GM21447 (cell line): Measurements from ENCODE around the gene KIF5A.
"Not testable (repeated sequence)": the region's sequence is repeated elsewhere in the genome, so short reads cannot be mapped to it uniquely, and the experiment has no call there.

Experiments used
- ATAC-seq: cut with Tn5 transposase; IDR thresholded peaks from one replicate; pipeline ENCODE4 v1.9.1; 2021; ENCODE audit not compliant: unreplicated experiment

KIF5A gene

DNA sequence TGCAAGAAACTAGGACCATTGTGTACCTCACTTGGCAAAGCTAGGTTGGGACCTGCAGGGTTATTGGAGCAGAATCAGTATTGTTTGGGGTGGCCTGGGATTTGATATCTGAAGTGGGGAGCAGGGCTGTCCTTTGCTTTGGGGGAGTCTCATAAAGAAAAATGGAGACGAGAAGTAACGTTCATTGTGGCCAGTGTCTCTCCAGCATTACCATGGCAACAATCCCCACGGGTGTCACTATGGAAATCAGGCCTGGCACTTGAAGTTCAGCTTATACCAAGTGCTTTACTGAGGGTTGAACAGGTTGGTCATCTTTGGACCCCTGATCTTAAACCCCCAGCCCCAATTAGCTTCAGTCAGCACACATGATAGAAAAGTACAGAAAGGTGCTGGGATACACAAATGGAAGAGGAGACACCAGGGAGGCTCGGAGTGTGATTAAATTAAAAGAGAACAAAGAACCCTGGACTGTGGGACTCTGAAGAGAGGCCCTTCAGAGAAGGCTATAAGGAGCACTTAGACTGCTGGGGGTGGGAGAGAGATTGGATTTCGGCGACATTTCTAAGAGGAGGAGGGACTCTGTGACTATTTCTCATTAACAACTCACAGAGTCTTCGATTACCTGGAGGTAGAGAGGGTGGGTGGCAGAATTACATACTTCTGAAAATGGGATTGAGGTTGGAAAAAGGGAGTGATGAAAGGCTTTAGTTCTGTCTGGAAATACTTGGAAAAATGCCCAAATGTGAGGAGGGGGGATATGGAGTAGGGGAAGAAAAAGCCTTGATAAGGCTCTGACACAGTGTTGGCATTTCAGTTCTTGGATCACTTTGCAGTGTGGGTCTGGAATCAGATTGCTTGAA, 3.7 kb downstream of the KIF5A start:
- ATAC-seq = no peak

DNA sequence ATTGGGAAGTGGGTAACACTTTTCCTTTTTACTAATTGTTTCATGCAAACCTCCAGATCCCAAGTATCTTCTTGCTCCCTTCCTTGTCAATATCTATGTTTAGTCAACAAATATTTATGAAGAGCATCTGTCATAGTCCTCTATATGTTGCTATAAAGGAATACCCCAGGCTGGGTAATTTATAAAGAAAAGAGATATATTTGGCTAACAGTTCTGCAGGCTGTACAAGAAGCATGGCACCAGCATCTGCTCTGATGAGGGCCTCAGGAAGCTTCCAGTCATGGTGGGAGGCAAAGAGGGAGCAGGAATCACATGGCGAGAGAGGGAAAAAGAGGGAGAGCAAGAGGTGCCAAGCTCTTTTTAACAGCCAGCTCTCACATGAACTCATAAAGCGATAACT, 4.6 kb downstream of the KIF5A start:
- no peak for ATAC-seq

DNA sequence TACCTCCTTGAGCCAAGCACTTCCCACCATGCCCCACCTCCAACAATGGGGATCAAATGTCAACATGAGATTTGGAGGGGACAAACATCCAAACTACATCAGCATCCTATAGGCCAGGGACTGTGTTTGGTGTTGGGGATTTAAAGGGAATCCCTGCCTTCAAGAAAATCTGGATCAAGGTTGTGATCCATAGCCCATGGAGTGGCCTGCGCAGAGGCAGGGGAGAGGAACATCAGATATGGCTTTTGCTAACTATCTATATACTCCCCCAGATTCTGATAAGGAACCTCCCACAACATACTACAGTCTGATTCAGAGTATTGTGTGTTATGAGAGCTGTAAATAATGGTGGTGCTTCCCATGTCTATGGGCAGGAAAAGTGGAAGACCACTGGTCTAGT, 5.1 kb downstream of the KIF5A start:
- no peak for ATAC-seq

DNA sequence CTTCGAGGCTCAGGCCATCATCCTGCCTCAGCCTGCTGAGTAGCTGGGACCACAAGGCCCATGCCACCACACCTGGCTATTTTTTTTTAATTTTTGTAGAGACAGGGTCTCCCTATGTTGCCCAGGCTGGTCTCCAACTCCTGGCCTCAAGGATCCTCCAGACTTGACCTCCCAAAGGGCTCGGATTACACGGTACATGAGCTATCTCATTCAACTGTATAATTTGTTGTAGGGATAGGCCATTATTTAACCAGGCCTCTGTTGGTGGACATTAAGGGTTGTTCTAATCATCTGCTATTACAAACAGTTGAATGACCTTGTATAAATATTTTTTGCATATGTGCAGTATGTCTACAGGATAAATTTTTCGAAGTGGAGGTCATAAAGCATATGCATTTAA, 9.0 kb downstream of the KIF5A start:
- no peak for ATAC-seq

DNA sequence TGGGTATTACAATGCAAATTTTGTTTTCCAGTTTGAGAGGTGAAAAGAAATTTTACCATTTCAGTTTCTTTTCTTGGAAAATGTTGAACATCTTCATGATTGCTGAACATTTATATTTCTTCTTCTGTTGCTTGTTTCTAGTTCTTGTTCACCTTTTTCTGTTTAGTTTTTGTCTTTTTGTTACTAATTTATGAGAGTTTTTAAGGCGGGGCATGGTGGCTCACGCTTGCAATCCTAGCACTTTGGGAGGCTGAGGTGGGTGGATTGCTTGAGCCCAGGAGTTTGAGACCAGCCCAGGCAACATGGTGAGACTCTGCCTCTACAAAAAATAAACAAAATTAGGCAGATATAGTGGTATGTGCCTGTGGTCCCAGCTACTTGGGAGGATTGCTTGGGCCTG, 10.7 kb downstream of the KIF5A start:
- no peak for ATAC-seq

DNA sequence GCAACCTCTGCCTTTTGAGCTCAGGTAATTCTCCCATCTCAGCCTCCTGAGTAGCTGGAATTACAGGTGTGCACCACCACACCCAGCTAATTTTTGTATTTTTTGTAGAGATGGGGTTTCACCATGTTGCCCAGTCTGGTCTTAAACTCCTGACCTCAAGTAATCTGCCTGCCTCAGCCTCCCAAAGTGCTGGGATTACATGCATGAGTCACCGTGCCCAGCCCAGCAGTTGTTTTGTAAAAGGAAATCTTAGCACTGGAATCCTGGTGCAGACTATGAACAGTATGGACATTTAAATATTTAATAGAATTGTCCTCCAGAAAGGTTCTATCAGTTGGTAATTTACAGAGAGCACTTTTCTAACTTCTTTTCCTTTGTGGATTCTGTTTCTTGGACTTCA, 11.3 kb downstream of the KIF5A start:
- not testable (repeated sequence) for ATAC-seq

DNA sequence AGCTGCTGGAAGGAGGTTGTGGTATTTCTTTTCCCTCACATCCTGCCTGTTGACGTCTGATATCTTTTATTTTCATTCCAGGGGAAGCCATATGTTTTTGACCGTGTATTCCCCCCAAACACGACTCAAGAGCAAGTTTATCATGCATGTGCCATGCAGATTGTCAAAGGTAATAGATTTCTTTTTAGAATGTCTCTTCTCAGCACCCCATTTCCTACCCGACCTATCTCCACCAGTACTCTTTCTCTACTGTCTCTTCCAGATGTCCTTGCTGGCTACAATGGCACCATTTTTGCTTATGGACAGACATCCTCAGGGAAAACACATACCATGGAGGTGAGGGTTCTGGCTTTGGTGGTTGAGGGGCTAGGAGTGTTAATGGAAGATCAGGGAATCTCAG, 13.5 kb downstream of the KIF5A start:
- no peak for ATAC-seq

DNA sequence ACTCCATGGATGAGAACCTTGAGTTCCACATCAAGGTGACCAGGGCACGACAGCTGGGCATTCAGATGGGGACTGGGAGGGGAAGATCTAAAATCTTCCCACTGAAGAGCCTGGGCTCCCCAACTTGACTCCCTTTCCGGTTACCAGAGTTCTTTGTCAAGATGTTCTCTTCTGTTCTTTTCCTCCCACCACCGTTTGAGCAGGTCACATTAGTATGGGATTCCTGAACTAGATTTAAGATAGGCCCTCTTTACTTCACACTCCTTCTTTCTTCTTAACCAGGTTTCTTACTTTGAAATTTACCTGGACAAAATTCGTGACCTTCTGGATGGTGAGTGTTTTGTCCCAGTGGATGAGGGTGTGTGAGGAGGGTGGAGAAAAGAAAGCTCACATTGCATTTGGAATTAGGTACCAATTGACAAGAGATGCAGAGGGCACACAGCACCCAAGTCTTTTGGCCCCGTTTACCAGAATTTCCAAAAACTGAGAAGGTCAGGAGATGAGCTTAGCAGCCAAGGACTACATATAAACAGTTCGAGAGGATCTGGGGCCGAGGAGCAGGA, 14.4 kb downstream of the KIF5A start:
- ATAC-seq = no peak

DNA sequence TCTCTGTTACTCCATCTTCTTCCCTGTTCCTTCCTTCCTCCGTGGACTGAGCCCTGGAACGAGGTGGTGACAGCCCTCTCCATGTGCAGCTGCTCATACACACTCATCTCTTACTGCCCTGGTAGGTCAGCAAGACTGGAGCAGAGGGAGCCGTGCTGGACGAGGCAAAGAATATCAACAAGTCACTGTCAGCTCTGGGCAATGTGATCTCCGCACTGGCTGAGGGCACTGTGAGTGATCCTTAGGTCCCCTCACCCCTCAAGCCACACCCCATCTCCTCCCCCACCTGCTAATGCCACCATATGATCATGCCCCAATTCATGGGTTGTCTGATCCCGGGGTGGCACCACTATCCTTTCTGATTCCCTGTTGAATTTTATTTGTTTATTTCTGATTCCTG, 19.0 kb downstream of the KIF5A start:
- ATAC-seq = no peak

DNA sequence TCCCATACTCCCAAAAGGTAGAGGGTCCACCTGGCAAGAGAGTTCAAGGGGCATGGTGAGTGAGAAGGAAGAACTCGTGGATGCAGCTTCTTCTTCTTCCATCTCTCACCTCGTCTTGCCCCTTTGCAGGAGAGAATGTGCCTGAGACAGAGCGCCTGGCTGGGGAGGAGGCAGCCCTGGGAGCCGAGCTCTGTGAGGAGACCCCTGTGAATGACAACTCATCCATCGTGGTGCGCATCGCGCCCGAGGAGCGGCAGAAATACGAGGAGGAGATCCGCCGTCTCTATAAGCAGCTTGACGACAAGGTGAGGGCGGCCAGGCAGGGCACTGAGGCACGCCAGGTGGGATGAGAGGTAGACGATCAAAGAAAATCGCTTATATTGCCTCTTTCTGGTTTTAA, 20.0 kb downstream of the KIF5A start:
- no peak for ATAC-seq

DNA sequence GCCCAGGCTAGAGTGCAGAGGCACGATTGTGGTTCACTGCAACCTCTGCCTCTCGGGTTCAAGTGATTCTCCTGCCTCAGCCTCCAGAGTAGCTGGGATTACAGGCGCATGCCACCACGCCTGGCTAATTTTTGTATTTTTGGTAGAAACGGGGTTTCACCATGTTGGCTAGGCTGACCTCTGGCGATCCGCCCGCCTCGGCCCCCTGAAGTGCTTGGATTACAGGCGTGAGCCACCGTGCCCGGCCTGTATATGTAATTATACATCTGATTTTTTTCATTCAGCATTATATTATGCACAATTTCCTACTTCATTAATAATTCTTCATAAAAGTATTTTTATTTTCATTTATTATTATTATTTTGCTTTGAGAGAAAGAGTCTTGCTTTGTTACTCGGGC, 20.6 kb downstream of the KIF5A start:
- not testable (repeated sequence) for ATAC-seq

DNA sequence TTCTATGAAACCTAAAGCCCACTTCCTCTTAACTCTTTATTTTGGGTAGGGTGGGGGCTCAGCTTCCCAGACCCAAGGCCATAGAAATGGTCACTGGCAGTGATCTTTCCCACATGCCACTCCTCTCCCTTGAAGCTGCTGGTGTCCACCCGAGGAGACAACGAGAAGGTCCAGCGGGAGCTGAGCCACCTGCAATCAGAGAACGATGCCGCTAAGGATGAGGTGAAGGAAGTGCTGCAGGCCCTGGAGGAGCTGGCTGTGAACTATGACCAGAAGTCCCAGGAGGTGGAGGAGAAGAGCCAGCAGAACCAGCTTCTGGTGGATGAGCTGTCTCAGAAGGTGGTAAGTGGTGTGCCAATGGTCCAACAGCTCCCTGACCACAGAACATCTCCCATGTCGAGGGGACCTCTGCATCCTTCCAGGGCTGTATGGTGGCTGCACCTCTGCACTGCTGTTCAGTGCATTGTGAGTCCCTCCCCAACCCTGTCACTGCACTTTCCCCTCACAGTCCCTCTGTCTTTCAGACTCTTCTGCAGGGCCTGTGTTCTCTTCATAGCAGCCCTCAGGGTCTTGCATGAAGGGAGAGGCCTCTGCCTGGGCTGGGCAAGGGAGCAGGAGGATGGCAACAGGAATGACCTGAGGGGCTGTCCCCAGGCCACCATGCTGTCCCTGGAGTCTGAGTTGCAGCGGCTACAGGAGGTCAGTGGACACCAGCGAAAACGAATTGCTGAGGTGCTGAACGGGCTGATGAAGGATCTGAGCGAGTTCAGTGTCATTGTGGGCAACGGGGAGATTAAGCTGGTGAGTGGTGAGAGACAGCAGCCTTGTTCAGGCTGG, 22.3 kb downstream of the KIF5A start:
- no peak for ATAC-seq

DNA sequence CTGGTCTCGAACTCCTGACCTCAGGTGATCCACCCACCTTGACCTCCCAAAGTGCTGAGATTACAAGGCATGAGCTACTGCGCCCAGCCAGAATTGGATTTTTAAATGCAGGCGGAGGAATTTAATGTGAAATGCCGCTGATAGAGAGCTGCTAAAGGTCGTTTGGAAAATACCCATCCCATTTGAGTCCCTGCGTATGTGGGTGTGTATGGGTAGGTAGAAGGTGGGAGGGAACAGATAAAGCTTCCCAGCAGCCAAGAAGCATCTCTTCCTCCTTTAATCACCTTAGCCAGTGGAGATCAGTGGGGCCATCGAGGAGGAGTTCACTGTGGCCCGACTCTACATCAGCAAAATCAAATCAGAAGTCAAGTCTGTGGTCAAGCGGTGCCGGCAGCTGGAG, 25.0 kb downstream of the KIF5A start:
- no peak for ATAC-seq

DNA sequence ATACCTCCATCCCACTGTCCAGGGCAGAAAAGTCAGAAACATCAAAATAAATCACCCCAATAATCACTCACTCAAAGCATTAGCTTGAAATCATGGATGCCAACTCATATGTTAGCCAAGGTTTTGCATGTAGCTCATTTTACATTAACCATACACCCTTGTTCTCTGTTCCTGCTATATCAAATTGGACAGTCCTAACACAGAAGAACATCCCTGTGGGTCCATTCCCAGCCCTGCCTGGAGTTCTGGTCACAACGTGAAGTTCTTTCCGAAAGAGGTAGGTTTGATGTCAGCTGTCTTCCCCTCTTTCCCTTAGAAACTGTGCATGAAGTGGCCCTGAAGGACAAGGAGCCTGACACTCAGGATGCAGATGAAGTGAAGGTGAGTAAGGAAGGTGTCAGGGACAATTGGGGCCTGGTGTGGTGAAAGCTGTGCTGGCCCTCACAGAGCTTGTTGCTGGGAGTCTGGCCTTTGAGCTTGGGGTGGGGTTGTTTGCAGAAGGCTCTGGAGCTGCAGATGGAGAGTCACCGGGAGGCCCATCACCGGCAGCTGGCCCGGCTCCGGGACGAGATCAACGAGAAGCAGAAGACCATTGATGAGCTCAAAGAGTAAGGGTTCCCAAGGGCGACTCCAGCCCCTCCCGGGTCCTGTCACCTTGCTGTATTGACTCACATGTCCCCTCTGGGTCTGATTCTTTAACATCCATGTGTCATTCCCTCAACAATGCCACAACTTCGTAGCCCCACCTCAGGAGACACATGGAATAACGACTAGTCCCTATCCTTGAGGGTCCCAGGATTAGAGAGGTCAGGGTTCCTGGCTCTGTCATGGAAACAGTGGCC, 26.1 kb downstream of the KIF5A start:
- ATAC-seq = no peak

DNA sequence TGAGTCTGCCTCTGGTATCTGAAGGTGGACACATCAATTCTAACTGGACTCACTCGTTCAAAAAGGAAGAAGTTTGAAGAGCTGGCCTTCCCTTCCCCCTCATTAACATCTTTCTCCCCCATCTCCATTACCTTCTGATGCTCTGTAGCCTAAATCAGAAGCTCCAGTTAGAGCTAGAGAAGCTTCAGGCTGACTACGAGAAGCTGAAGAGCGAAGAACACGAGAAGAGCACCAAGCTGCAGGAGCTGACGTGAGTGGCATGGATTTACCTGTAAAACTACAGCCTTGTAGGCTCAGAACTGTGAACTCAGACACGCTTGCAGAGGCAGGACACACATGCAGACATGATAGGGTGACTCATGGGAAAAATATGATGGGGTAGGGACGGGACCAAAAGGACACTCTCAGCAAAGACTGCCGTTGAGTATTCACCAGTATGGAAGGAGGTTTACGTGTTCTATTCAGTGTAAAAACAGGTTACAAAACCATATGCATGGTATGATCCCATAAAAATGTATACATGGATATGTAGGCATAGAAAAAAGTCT, 26.8 kb downstream of the KIF5A start:
- ATAC-seq = no peak

DNA sequence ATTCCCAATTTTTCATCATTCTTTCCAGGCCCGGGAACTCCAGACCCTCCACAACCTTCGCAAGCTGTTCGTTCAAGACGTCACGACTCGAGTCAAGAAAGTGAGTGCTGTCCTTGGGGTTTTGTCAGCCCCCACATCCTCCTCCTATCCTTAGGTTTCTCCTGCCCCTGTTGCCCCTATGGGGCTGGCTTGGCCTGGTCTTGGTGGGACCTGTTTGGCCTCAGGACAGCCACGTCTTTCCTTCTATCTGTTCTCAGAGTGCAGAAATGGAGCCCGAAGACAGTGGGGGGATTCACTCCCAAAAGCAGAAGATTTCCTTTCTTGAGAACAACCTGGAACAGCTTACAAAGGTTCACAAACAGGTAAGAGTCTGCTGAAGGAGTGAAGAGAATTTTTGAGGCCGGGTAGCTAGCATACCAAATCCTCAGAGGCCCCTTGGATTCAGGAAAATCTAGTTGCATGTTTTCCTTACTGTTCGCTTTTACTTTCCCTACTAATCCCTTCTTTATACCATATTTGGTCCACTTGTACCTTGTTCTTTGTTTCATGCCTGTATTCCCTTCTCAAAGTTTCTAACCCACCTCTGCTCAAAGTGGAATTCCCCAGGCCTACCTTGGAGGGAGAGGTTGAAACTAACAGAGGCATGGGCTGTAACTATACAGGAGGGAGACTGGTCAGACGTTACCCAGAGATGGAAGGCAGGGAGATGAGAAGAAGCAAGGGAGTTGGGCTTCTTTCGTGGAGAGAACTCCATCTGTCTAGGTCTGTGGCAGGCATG, 28.3 kb downstream of the KIF5A start:
- ATAC-seq = no peak

DNA sequence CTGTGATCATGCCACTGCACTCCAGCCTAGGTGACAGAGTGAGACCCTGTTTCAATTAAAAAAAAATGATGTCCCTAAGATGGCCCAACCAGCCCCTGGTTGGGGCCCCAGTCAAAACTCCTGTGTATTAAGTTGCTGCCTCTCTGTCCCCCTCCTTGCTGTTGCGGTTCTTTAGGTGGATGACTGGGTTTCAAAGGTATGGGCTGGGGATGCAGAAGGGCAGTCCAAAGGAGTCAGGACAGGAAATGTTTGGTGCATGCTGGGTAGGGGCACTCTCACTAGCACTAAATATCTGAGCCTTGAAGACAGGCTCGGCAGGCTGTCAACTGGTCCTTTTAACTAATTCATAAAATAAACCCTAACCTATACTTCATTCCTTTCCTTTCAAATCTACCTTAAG, 29.2 kb downstream of the KIF5A start:
- ATAC-seq = no peak

DNA sequence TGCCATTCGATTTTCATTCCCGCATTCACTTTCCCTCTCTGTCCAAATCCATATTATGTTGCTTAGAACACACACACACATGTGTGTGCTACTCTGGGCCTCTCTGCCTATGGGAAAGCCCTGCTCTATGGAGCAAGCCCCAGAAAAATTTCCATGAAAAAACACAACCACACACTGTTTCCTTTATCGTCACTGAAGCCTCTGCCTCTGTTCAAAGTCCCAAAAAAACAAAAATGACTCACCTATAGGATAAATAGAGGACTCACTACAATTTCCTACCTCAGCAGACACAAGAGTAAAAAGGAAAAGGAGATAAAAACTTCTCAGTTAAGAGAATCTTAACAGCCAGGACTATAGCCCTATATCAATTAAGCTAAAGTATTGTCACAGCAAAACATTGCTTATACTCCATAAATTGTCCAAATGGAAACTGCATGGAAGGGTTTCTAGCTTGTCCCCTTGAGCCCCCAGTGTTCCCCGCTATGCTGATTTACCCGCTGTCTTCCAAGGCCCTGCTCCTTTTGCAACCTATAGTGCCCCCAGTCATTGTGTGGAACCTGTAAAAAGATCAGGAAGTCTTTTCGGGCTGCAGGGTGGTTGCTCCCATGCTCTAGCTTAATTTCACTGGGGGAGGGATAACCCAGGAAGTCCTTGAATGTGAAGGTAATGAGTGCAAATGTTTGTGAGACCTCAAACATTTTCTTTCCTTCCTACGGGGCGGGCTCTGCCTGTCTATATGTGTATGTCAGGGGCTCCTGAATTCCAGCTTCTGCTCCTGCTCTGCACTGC, 30.0 kb downstream of the KIF5A start:
- ATAC-seq = no peak

DNA sequence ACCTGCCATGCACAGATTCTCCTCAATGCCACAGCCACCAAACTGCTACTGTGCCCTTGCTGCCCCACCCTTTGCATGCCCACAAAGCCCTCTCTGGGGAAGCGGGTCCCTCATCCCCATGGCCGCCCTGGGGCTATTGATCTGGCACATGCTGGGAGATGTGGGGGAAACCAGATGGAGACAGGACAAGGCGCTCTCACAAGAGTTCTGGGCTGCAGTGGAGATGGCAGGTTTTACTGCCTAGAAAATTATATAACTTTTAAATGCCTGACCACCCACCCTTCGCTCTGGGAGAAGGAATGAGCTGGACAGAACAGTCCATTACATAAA, 30.6 kb downstream of the KIF5A start:
- no peak for ATAC-seq
